Measurements from ENCODE around the gene PSME4.
"Not testable (repeated sequence)": the region's sequence is repeated elsewhere in the genome, so short reads cannot be mapped to it uniquely, and the experiment has no call there.

The PSME4 gene

DNA sequence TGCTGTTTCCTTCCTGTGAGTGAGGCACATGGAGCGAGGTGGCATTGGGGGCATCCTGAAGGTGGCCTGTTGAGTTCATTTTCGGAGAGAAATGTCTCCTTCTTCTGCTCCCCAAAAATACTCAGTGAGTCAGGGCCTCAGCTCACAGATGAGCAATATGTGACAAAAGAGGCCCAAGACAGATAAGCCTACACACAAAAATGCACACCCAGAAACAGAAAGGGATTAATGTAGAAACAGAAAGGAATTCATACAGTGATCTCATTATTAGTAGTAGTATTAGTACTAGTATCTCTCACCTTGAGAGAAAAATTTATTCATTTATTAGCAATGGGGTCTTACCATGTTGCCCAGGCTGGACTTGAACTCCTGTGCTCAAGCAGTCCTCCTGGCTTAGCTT is 116.1 kb downstream of the PSME4 start:
- TF ChIP-seq, protein P1, sequence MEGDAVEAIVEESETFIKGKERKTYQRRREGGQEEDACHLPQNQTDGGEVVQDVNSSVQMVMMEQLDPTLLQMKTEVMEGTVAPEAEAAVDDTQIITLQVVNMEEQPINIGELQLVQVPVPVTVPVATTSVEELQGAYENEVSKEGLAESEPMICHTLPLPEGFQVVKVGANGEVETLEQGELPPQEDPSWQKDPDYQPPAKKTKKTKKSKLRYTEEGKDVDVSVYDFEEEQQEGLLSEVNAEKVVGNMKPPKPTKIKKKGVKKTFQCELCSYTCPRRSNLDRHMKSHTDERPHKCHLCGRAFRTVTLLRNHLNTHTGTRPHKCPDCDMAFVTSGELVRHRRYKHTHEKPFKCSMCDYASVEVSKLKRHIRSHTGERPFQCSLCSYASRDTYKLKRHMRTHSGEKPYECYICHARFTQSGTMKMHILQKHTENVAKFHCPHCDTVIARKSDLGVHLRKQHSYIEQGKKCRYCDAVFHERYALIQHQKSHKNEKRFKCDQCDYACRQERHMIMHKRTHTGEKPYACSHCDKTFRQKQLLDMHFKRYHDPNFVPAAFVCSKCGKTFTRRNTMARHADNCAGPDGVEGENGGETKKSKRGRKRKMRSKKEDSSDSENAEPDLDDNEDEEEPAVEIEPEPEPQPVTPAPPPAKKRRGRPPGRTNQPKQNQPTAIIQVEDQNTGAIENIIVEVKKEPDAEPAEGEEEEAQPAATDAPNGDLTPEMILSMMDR (IDR thresholded peaks at IDR 0.05): no peak
- no peak for TF ChIP-seq ZFX (IDR thresholded peaks at IDR 0.05; ENCODE audit: borderline replicate concordance)
- H3K27ac ChIP-seq: no peak overlapping the region

DNA sequence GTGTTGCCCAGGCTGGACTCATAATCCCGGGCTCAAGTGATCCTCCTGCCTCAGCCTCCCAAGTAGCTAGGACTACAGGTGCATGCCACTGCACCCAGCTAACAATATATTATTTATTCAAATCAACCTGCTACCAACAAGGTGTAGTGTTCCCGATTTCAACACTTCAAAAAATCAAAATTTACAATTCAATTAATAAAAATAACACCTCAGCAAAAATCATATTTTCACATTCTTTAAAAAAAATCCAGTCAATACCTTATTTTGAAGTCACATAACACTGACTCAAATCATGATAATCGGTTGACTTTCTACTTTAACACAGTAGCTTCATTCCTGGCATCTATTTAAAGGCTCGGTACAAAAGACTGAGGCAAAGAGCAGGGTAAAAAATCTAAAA is 118.3 kb downstream of the PSME4 start:
- H3K27ac ChIP-seq: no peak overlapping the region
- TF ChIP-seq, protein P1 (IDR thresholded peaks at IDR 0.05): no peak
- no peak for TF ChIP-seq ZFX (IDR thresholded peaks at IDR 0.05; ENCODE audit: borderline replicate concordance)

DNA sequence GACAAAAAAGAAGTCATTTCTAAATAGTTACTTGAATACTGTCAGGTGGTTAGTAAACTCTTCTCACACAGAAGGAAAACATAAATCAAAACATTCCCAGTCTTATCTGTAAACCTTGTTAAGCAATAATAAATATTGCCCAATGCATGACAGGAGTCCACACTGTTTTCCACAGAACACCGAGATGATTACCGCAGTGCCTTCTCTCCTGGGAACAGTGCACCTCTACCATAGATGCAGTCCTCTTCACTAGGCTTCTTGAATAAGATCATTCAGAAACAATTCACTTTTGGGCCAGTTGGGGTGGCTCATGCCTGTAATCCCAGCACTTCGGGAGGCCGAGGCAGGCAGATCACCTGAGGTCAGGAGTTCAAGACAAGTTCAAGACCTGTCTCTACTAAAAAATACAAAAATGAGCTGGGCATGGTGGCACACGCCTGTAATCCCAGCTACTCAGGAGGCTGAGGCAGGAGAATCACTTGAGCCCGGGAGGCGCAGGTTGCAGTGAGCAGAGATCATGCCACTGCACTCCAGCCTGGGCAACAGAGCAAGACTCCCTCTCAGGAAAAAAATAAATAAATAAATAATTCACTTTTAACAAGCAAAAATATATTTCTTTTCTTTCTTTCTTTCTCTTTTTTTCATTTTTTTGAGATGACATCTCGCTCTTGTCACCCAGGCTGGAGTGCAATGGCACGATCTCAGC is 119.6 kb downstream of the PSME4 start:
- not testable (repeated sequence) for H3K27ac ChIP-seq

DNA sequence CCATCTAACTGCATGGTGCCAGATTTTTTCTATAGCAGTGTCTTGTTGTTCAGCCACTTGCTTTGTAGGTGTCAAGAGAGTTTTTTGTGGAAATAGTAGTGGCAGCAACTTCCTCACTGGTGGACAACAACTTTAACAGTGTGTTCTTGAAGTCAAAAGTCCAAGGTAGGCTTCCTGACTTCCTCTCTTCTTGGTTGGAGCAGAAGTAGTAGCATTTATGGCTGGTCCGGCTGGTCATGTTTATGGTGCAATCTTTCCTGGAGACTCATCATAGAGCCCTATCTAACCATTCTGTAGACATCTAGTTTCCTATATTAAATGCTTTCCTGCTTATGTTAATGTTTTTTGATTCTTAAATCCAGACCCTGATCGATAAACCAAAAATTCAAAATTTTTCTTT is 122.7 kb downstream of the PSME4 start:
- TF ChIP-seq ZFX (IDR thresholded peaks at IDR 0.05; ENCODE audit: borderline replicate concordance): no peak
- TF ChIP-seq, protein P1 (IDR thresholded peaks at IDR 0.05): no peak
- H3K27ac ChIP-seq: no peak overlapping the region

DNA sequence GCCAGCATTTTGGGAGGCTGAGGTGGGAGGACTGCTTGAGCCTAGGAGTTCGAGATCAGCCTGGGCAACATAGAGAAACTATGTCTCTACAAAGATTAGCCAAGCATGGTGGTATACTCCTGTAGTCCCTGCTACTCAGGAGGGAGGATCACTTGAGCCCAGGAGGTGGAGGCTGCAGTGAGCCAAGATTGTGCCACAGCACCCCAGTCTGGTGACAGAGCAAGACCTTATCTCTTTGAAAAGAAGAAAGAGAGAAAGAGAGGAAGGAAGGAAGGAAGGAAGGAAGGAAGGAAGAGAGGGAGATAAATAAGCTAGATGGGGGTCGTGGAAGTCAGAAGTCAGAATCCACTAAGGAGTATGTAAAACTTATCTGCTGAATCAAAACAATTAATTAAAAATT is 127.2 kb downstream of the PSME4 start:
- no peak for TF ChIP-seq ZFX (IDR thresholded peaks at IDR 0.05; ENCODE audit: borderline replicate concordance)
- TF ChIP-seq, protein P1 (IDR thresholded peaks at IDR 0.05): no peak
- H3K27ac ChIP-seq: no peak overlapping the region

DNA sequence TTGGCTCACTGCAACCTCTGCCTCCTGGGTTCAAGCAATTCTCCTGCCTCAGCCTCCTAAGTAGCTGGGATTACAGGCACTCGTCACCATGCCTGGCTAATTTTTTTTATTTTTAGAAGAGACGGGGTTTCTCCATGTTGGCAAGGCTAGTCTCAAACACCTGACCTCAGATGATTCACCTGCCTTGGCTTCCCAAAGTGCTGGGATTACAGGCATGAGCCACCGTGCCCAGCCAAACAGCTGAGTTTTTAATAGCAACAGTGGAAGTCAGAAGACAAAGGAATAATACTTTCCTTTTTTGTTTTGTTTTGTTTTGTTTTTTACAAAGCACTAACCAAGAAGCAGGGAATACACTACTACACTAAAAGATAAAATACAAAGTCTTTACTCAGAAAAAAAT is 127.9 kb downstream of the PSME4 start:
- H3K27ac ChIP-seq: no peak overlapping the region
- no peak for TF ChIP-seq ZFX (IDR thresholded peaks at IDR 0.05; ENCODE audit: borderline replicate concordance)
- TF ChIP-seq, protein P1 (IDR thresholded peaks at IDR 0.05): no peak

DNA sequence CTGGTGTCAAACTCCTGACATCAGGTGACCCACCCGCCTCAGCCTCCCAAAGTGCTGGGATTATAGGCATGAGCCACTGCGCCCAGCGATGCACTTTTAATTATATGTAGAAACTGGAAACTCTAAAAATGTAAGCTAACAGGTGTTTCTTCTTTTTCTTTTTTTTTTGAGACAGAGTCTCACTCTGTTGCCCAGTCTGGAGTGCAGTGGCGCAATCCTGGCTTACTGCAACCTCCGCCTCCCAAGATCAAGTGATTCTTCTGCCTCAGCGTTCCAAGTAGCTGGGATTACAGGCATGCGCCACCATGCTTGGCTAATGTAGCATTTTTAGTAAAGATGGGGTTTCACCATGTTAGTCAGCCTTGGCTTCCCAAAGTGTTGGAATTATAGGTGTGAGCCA is 129.1 kb downstream of the PSME4 start:
- not testable (repeated sequence) for H3K27ac ChIP-seq

DNA sequence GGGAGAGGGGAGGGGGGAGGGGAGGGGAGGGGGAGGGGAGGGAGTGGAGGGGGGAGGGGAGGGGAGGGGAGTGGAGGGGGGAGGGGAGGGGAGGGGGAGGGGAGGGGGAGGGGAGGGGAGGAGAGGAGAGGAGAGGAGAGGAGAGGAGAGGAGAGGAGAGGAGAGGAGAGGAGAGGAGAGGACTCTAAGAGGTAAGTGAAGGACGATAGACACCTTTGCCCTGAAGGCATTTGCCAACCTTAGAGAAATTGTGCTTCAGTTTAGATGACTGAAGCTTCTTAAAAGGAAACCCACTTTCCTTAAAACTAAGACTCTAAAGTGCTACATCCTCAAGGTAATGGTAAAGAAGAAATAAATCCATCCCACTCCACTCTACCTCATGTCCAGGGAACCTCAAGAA is 130.2 kb downstream of the PSME4 start:
- no peak for TF ChIP-seq ZFX (IDR thresholded peaks at IDR 0.05; ENCODE audit: borderline replicate concordance)
- TF ChIP-seq, protein P1 (IDR thresholded peaks at IDR 0.05): no peak
- H3K27ac ChIP-seq: no peak overlapping the region

DNA sequence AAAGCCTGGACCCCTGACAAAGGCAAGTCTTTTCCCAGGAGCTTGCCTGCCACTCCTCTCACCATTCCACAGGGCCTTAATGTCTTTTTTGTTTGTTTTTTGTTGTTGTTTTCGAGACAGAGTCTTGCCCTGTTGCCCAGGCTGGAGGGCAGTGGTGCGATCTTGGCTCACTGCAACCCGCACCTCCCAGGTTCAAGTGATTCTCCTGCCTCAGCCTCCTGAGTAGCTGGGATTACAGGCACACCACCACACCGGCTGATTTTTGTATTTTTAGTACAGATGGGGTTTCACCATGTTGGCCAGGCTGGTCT is 140.9 kb downstream of the PSME4 start:
- H3K27ac ChIP-seq: not testable (repeated sequence)
